Measurements from ENCODE around the gene GNAT3. TPM values are rescaled to one million over a fixed set of nuclear protein-coding genes. Genes with fewer than 3 reads are reported as not detected.

Gene GNAT3
- total and polyA plus RNA-seq, 4 experiments from 2014 or later, result not detected

DNA sequence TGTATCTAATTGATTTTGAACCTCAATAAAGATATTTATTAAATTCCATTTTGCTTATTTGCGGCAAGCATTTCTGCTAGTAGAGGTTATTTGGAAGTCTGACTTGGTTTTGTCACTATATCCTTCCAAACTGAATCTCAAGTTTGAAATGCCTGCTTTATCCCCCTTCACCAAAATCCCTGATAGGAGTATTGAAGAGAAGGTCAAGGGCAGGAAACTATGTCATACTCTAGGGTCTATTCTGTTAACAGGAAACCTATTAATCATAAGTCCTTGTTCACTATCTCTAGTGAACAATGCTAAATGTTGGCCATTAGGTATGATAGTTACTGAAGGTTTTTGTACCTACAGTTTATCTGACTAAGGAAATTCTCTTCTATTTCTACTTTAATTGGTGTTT is 11.5 kb downstream of the GNAT3 start:
- Histone ChIP-seq H3K9me3 (ENCODE audit: control insufficient read depth in 1 of 2, low read length in 2 of 2) (no peaks in the 10 kb centered on the region), H3K4me1 (ENCODE audit: insufficient read depth, low read length) (no peaks in the 10 kb centered on the region), H3K36me3 (ENCODE audit: insufficient read depth, low read length) (no peaks in the 10 kb centered on the region), H3K27ac (ENCODE audit: low read depth, low read length) (no peak overlapping the region), H3K27me3 (ENCODE audit: insufficient read depth, low read length) (no peaks in the 10 kb centered on the region), H3K4me3 (ENCODE audit: low read length in 2 of 2) (no peak overlapping the region)
- no peak for DNase-seq
- Mint-ChIP-seq H3K9me3 (peaks cover 0 to 15% (median 5%) of the 10 kb centered on the region in 8 donors), H3K27me3 (no peaks in the 10 kb centered on the region), H3K27ac (no peak overlapping the region), H3K4me3 (no peak overlapping the region), H3K4me1 (no peaks in the 10 kb centered on the region), H3K36me3 (no peaks in the 10 kb centered on the region)
- ChIA-PET CTCF (ENCODE audit: partially characterized antibody) (no interaction called here), POLR2A (ENCODE audit: partially characterized antibody) (no interaction called here)
- intact Hi-C loops (cut with micrococcal nuclease), result no loop called here

DNA sequence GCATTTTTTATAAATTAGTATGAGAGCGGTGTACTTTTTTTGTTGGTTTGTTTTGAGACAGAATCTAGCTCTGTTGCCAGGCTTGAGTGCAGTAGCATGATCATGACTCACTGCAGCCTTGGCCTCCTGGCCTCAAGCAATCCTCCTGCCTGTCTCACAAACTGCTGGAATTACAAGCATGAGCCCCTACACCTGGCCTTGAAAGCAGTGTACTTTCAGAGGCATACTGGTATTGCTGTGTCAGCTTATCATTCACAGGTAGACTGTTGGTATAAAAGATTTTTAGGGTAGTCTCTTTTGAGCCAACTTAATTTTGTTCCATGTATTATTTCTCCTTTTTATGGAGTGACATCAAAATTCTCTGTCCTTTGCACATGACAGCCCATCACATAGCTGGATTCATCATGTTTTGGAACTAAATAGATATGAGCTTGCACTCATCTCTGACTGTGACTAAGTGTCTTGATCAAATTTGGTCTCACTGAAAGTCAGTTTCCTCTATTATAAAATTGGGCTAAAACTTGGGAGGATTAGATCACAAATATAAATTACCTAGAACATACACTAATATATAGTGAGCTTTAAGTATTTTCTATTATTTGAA is 12.4 kb downstream of the GNAT3 start:
- Histone ChIP-seq H3K4me3 (ENCODE audit: low read length in 2 of 2) (no peak overlapping the region), H3K36me3 (ENCODE audit: insufficient read depth, low read length) (no peaks in the 10 kb centered on the region), H3K4me1 (ENCODE audit: insufficient read depth, low read length) (no peaks in the 10 kb centered on the region), H3K27ac (ENCODE audit: low read depth, low read length) (no peak overlapping the region), H3K9me3 (ENCODE audit: control insufficient read depth in 1 of 2, low read length in 2 of 2) (no peaks in the 10 kb centered on the region), H3K27me3 (ENCODE audit: insufficient read depth, low read length) (no peaks in the 10 kb centered on the region)
- no peak for DNase-seq
- Mint-ChIP-seq H3K4me1 (no peaks in the 10 kb centered on the region), H3K27me3 (no peaks in the 10 kb centered on the region), H3K4me3 (no peak overlapping the region), H3K27ac (no peak overlapping the region), H3K9me3 (peaks cover 0 to 16% (median 4%) of the 10 kb centered on the region in 8 donors), H3K36me3 (no peaks in the 10 kb centered on the region)
- POLR2A ChIA-PET (ENCODE audit: partially characterized antibody), result no interaction called here
- CTCF ChIA-PET (ENCODE audit: partially characterized antibody), result no interaction called here
- intact Hi-C loops (cut with micrococcal nuclease), result no loop called here

DNA sequence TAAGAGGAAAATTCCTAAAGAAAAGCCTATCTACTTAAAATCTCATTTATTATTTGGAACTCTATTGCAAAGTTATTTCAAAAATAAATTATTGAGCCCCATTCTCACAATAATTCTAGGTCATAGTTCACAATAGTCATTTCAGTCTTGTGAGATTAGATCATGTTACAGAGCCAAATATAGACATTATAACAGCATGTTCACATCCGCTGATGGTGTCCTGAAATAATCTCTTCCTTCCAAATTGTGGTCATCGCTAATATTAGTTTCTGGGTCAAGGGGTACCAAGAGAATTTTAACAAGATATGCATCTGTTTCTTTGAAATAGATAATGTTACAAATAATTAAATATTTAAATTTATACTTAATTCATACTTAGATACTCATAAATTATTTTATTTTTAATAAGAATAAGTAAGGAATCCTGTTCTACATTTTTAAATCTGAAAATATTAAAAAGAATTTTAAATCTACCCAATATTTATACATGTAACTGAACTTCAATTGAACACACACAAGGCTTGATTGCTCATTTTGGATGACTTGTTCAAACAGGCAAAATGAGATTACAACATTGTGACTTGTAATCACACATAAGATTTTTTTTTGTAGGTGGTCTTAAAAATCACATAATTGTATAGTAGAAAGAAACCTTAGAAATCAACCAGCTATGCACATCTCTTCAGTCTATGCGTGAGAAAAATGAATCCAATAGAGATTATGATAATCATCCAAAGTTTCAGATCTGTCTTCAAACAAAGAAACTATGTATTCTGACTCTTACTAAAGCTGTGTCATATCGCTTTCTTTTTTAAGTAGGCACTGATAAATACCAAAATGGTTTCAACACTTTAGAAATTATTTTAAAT is 13.1 kb downstream of the GNAT3 start:
- ChIA-PET CTCF (ENCODE audit: partially characterized antibody) (no interaction called here), POLR2A (ENCODE audit: partially characterized antibody) (no interaction called here)
- H3K9me3 ChIP-seq (ENCODE audit: control insufficient read depth in 1 of 2, low read length in 2 of 2), result no peaks in the 10 kb centered on the region
- no peaks in the 10 kb centered on the region for H3K36me3 Mint-ChIP-seq
- H3K27me3 ChIP-seq (ENCODE audit: insufficient read depth, low read length), result no peaks in the 10 kb centered on the region
- no peak overlapping the region for H3K27ac Mint-ChIP-seq
- no peaks in the 10 kb centered on the region for H3K27me3 Mint-ChIP-seq
- H3K9me3 Mint-ChIP-seq, result peaks cover 0 to 18% (median 5%) of the 10 kb centered on the region in 8 donors
- H3K4me3 Mint-ChIP-seq, result no peak overlapping the region
- H3K27ac ChIP-seq (ENCODE audit: low read depth, low read length), result no peak overlapping the region
- H3K4me1 ChIP-seq (ENCODE audit: insufficient read depth, low read length), result no peaks in the 10 kb centered on the region
- DNase-seq, result no peak
- H3K4me3 ChIP-seq (ENCODE audit: low read length in 2 of 2), result no peak overlapping the region
- no peaks in the 10 kb centered on the region for H3K36me3 ChIP-seq (ENCODE audit: insufficient read depth, low read length)
- intact Hi-C loops (cut with micrococcal nuclease), result no loop called here
- H3K4me1 Mint-ChIP-seq, result no peaks in the 10 kb centered on the region

DNA sequence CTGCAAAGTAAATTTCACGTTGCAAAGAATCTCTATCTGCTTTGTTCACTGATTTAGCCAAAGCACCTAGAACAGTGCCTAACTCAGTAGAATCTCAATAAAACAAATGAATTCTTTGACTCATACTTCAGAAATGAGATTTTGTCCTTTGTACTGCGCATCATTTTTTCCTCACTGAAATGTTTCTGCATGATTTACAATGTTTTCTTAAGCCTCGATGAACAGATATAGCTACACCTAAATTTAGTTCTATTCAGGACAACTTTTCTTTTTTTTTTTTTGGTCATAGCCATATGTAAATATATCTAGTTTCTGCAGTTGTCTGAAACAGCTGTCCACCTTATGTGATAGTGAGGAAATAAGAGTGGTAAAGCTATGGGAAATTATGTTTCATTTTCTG is 15.3 kb downstream of the GNAT3 start:
- Mint-ChIP-seq H3K27ac (no peak overlapping the region), H3K36me3 (no peaks in the 10 kb centered on the region), H3K4me3 (no peak overlapping the region), H3K9me3 (peaks cover 0 to 14% (median 5%) of the 10 kb centered on the region in 8 donors), H3K27me3 (no peaks in the 10 kb centered on the region), H3K4me1 (no peaks in the 10 kb centered on the region)
- no peaks in the 10 kb centered on the region for H3K4me1 ChIP-seq (ENCODE audit: insufficient read depth, low read length)
- intact Hi-C loops (cut with micrococcal nuclease), result no loop called here
- CTCF ChIA-PET (ENCODE audit: partially characterized antibody), result no interaction called here
- no peaks in the 10 kb centered on the region for H3K27me3 ChIP-seq (ENCODE audit: insufficient read depth, low read length)
- POLR2A ChIA-PET (ENCODE audit: partially characterized antibody), result no interaction called here
- DNase-seq, result no peak
- no peaks in the 10 kb centered on the region for H3K9me3 ChIP-seq (ENCODE audit: control insufficient read depth in 1 of 2, low read length in 2 of 2)
- no peak overlapping the region for H3K27ac ChIP-seq (ENCODE audit: low read depth, low read length)
- H3K36me3 ChIP-seq (ENCODE audit: insufficient read depth, low read length), result no peaks in the 10 kb centered on the region
- H3K4me3 ChIP-seq (ENCODE audit: low read length in 2 of 2), result no peak overlapping the region

DNA sequence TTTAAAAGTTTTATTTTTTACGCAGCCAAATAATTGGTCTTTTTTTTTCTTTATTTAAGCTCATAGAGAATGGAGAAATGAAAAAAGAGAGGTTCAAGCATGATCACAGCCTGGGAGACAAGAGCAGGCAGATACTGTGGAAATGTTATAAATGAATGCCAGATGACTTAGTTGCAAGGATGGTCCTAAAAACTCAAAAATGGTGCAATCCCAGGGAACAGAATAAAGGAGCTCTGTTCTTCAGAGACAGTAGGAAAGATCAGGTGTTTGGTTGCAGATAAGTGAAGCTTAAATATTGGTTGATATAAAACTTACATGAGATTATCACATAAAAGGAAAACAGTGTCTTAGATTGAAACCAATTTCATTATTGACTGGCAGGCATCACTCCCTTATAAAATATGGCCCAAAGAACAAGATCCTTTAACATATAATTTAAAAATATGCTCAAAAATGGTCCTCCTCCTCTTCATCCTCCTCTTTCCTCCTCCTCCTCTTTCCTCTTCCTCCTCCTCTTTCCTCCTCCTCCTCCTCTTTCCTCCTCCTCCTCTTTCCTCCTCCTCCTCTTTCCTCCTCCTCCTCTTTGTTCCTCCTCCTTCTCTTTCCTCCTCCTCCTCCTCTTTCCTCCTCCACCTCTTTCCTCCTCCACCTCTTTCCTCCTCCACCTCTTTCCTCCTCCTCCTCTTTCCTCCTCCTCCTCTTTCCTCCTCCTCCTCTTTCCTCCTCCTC is 18.6 kb downstream of the GNAT3 start:
- Histone ChIP-seq H3K36me3 (ENCODE audit: insufficient read depth, low read length) (no peaks in the 10 kb centered on the region), H3K4me1 (ENCODE audit: insufficient read depth, low read length) (no peaks in the 10 kb centered on the region), H3K9me3 (ENCODE audit: control insufficient read depth in 1 of 2, low read length in 2 of 2) (no peaks in the 10 kb centered on the region), H3K27me3 (ENCODE audit: insufficient read depth, low read length) (no peaks in the 10 kb centered on the region), H3K4me3 (ENCODE audit: low read length in 2 of 2) (no peak overlapping the region), H3K27ac (ENCODE audit: low read depth, low read length) (no peak overlapping the region)
- no peaks in the 10 kb centered on the region for H3K36me3 Mint-ChIP-seq
- H3K9me3 Mint-ChIP-seq, result peaks cover 0 to 30% (median 7%) of the 10 kb centered on the region in 8 donors
- ChIA-PET POLR2A (ENCODE audit: partially characterized antibody) (no interaction called here), CTCF (ENCODE audit: partially characterized antibody) (no interaction called here)
- no peaks in the 10 kb centered on the region for H3K27me3 Mint-ChIP-seq
- DNase-seq, result no peak
- H3K4me1 Mint-ChIP-seq, result no peaks in the 10 kb centered on the region
- H3K27ac Mint-ChIP-seq, result no peak overlapping the region
- intact Hi-C loops (cut with micrococcal nuclease), result no loop called here
- H3K4me3 Mint-ChIP-seq, result no peak overlapping the region

DNA sequence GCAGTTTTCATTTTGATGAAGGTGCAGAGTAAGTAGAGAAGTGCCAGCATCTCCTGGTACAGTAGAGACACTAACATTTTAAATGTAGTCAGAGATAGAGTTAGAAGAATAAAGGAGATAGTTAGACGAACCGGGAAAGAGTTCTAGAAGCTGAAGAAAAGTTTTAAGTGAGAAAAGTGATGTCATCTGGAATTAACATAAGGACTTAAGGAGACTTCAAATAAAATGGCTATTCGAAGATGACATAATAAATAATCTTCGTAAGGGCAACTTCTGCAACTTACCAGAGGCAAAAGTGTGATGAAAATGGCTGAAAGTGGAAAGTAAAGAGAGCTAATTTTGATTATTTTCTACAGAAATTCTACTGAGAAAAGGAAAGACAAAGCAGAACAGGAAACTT is 20.4 kb downstream of the GNAT3 start:
- Mint-ChIP-seq H3K36me3 (no peaks in the 10 kb centered on the region), H3K4me1 (no peaks in the 10 kb centered on the region), H3K4me3 (no peak overlapping the region), H3K27me3 (no peaks in the 10 kb centered on the region), H3K9me3 (peaks cover 0 to 25% (median 8%) of the 10 kb centered on the region in 8 donors), H3K27ac (no peak overlapping the region)
- ChIA-PET POLR2A (ENCODE audit: partially characterized antibody) (no interaction called here), CTCF (ENCODE audit: partially characterized antibody) (no interaction called here)
- no peak overlapping the region for H3K4me3 ChIP-seq (ENCODE audit: low read length in 2 of 2)
- H3K27me3 ChIP-seq (ENCODE audit: insufficient read depth, low read length), result no peaks in the 10 kb centered on the region
- intact Hi-C loops (cut with micrococcal nuclease), result no loop called here
- H3K4me1 ChIP-seq (ENCODE audit: insufficient read depth, low read length), result no peaks in the 10 kb centered on the region
- DNase-seq, result no peak
- no peaks in the 10 kb centered on the region for H3K9me3 ChIP-seq (ENCODE audit: control insufficient read depth in 1 of 2, low read length in 2 of 2)
- H3K27ac ChIP-seq (ENCODE audit: low read depth, low read length), result no peak overlapping the region
- no peaks in the 10 kb centered on the region for H3K36me3 ChIP-seq (ENCODE audit: insufficient read depth, low read length)

DNA sequence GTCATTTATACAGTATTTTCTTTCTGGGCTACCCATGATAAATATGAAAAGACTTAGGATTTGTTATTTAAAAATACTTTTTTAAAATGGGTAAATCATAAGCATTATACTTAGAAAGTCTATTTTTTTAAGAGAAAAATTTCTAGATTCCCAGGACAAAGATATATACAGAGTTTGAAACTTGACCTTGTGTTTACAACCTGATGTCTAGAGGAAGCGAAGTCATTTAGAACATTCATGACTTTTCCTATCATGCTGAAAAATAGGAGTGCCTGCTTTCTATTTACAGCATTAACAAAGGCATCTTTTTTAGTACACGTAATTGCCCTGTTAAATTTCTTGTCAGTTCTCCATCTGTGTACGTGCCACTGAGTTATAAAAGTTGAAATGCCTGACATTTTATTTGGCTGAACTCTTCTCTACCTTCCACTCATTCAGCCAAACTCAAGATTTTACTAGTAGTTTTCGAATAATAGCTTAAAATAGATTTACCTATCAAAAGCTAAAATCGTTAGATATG is 23.0 kb downstream of the GNAT3 start:
- H3K4me3 Mint-ChIP-seq, result no peak overlapping the region
- H3K27me3 Mint-ChIP-seq, result no peaks in the 10 kb centered on the region
- no peak for DNase-seq
- no peak overlapping the region for H3K4me3 ChIP-seq (ENCODE audit: low read length in 2 of 2)
- ChIA-PET CTCF (ENCODE audit: partially characterized antibody) (no interaction called here), POLR2A (ENCODE audit: partially characterized antibody) (no interaction called here)
- no peaks in the 10 kb centered on the region for H3K9me3 ChIP-seq (ENCODE audit: control insufficient read depth in 1 of 2, low read length in 2 of 2)
- H3K27ac Mint-ChIP-seq, result no peak overlapping the region
- H3K27me3 ChIP-seq (ENCODE audit: insufficient read depth, low read length), result no peaks in the 10 kb centered on the region
- no peaks in the 10 kb centered on the region for H3K36me3 ChIP-seq (ENCODE audit: insufficient read depth, low read length)
- peaks cover 0 to 21% (median 6%) of the 10 kb centered on the region in 8 donors for H3K9me3 Mint-ChIP-seq
- no peaks in the 10 kb centered on the region for H3K4me1 ChIP-seq (ENCODE audit: insufficient read depth, low read length)
- no peak overlapping the region for H3K27ac ChIP-seq (ENCODE audit: low read depth, low read length)
- no peaks in the 10 kb centered on the region for H3K36me3 Mint-ChIP-seq
- no peaks in the 10 kb centered on the region for H3K4me1 Mint-ChIP-seq
- intact Hi-C loops (cut with micrococcal nuclease), result no loop called here
